Stimulated activated memory B cell treated with anti-CD40 and anti-IgM and Interleukin-4, amounts not matched to agents 10 μg/mL and 1 μg/mL and 100 μg/mL, for 72 hours (primary cell): ENCODE results near the gene ANKRD44.

Source experiments
- ATAC-seq: fragments of 150-1000 bp; cut with Tn5 transposase; 2 replicates; pipeline ENCODE4 v1.10.0; 2021
- H3K27ac Mint-ChIP-seq: one replicate; pipeline ENCODE4 v1.8.0; 2022; ENCODE audit warnings: mild to moderate bottlenecking, mixed read lengths
- H3K27me3 Mint-ChIP-seq: one replicate; pipeline ENCODE4 v1.8.0; 2022; ENCODE audit warnings: mixed read lengths
- H3K36me3 Mint-ChIP-seq: one replicate; pipeline ENCODE4 v1.8.0; 2022; ENCODE audit warnings: mixed read lengths
- H3K4me1 Mint-ChIP-seq: one replicate; pipeline ENCODE4 v1.8.0; 2022; ENCODE audit warnings: mixed read lengths
- H3K4me3 Mint-ChIP-seq: one replicate; pipeline ENCODE4 v1.8.0; 2022; ENCODE audit warnings: mild to moderate bottlenecking, moderate library complexity, mixed read lengths
- H3K9me3 Mint-ChIP-seq: one replicate; pipeline ENCODE4 v1.8.0; 2022; ENCODE audit warnings: mixed read lengths

The ANKRD44 gene

GRCh38 chr2:197121756-197122385 lies 188.7 kb downstream of the ANKRD44 start:
- peaks cover 62% of the 10 kb centered on the region for H3K36me3 Mint-ChIP-seq
- H3K27ac Mint-ChIP-seq: peak overlapping the region; percentile 31
- no peak for ATAC-seq
- H3K9me3 Mint-ChIP-seq: no peaks in the 10 kb centered on the region
- peaks cover 25% of the 10 kb centered on the region for H3K4me1 Mint-ChIP-seq
- no peak overlapping the region for H3K4me3 Mint-ChIP-seq
- H3K27me3 Mint-ChIP-seq: no peaks in the 10 kb centered on the region

GRCh38 chr2:197121255-197121654 lies 189.3 kb downstream of the ANKRD44 start:
- H3K36me3 Mint-ChIP-seq: peaks cover 62% of the 10 kb centered on the region
- H3K4me1 Mint-ChIP-seq: peaks cover 26% of the 10 kb centered on the region
- no peak overlapping the region for H3K4me3 Mint-ChIP-seq
- H3K27me3 Mint-ChIP-seq: no peaks in the 10 kb centered on the region
- no peaks in the 10 kb centered on the region for H3K9me3 Mint-ChIP-seq
- peak overlapping the region; percentile 31 for H3K27ac Mint-ChIP-seq
- ATAC-seq: no peak

DNA sequence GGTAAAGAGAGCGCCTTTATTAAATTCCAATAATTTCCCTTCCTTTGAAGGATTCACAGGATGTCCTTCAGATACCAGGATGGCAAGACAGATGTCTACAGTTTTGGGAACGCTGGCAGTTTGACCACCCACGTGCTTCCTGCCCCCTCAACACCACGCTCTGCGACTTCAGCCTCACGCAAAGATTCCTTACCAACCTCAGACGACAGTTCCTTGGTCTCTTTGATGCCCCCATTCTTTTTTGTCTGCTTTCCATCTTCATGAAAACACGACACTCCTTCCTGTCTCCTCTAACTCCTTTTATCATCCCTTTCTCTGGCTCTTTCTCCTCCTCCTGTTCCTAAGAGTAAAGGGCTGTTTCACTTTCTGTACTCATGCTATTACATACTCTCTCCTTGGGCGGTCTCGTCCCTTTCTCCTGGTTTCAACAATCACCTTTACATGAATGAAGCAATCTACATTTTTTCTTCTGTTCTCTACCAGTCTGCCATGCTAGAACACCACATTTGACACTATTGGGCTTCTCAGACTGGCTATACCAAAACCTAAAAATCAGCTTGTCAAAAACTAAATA lies 194.2 kb downstream of the ANKRD44 start:
- H3K4me3 Mint-ChIP-seq: no peak overlapping the region

DNA sequence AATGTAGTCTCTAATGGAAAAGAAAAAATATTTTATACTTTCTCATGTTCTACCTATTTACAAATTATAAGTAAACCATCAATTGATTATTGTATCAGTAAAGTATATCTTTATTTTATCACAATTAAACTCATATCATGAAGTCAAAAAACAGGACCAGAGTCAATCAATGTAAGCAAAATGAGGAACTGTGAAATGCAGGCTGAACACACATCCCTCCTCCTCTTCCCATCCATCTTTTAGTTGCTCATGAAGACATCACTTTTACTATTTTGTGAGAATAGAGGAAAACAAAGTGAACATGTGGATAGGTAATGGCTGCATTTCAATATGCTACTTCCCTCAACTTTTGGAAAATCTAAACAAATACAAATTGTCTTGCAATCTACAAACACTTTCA lies 195.3 kb downstream of the ANKRD44 start:
- H3K36me3 Mint-ChIP-seq: peaks cover 44% of the 10 kb centered on the region
- H3K27me3 Mint-ChIP-seq: no peaks in the 10 kb centered on the region
- H3K9me3 Mint-ChIP-seq: no peaks in the 10 kb centered on the region
- ATAC-seq: no peak
- peak overlapping the region; percentile 51 for H3K27ac Mint-ChIP-seq
- H3K4me3 Mint-ChIP-seq: no peak overlapping the region
- H3K4me1 Mint-ChIP-seq: peaks cover 42% of the 10 kb centered on the region

More for the DNA sequence above, 194.2 kb downstream of the ANKRD44 start:
- Mint-ChIP-seq H3K9me3 (no peaks in the 10 kb centered on the region), H3K27me3 (no peaks in the 10 kb centered on the region), H3K36me3 (peaks cover 47% of the 10 kb centered on the region), H3K4me1 (peaks cover 48% of the 10 kb centered on the region), H3K27ac (peak overlapping the region; percentile 32)
- ATAC-seq: no peak

GRCh38 chr2:197113275-197113711 lies 197.3 kb downstream of the ANKRD44 start:
- ATAC-seq: peak; percentile 82
- Mint-ChIP-seq H3K36me3 (peaks cover 32% of the 10 kb centered on the region), H3K9me3 (no peaks in the 10 kb centered on the region), H3K27ac (peak overlapping the region; percentile 71), H3K27me3 (no peaks in the 10 kb centered on the region), H3K4me1 (peaks cover 35% of the 10 kb centered on the region), H3K4me3 (no peak overlapping the region)

DNA sequence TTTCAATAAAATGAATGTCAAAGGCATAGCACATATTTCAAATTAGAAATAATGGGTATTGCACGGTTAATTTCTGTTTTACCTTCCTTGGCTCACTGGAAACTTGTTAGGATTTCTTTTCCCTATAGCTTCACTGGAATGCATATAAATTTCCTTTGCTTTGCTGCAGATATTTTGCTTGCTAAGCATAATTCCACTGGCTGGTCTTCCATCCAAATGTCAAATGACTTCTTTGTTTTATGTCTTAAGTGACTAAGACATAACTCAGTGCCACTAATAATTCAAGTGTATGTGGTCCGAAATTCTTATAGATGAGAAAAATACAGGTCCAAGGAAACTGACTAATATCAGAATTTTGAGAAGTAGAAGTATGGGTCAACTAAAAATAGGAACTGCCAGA lies 201.3 kb downstream of the ANKRD44 start:
- H3K36me3 Mint-ChIP-seq: peaks cover 18% of the 10 kb centered on the region
- no peak for ATAC-seq

GRCh38 chr2:197108758-197109157 lies 201.8 kb downstream of the ANKRD44 start:
- ATAC-seq: no peak
- Mint-ChIP-seq H3K4me1 (peaks cover 10% of the 10 kb centered on the region), H3K9me3 (no peaks in the 10 kb centered on the region), H3K36me3 (peaks cover 18% of the 10 kb centered on the region), H3K27ac (no peak overlapping the region), H3K4me3 (no peak overlapping the region), H3K27me3 (no peaks in the 10 kb centered on the region)

More for the DNA sequence above, 201.3 kb downstream of the ANKRD44 start:
- no peak overlapping the region for H3K4me3 Mint-ChIP-seq
- H3K9me3 Mint-ChIP-seq: no peaks in the 10 kb centered on the region
- no peaks in the 10 kb centered on the region for H3K27me3 Mint-ChIP-seq
- H3K27ac Mint-ChIP-seq: no peak overlapping the region
- peaks cover 13% of the 10 kb centered on the region for H3K4me1 Mint-ChIP-seq

GRCh38 chr2:197107291-197108269 lies 203.0 kb downstream of the ANKRD44 start:
- Mint-ChIP-seq H3K27ac (peak overlapping the region; percentile 46), H3K4me1 (no peaks in the 10 kb centered on the region), H3K4me3 (no peak overlapping the region), H3K36me3 (peaks cover 18% of the 10 kb centered on the region), H3K9me3 (no peaks in the 10 kb centered on the region), H3K27me3 (no peaks in the 10 kb centered on the region)
- ATAC-seq: no peak

- no peak for ATAC-seq
- Mint-ChIP-seq H3K36me3 (peaks cover 38% of the 10 kb centered on the region), H3K27me3 (no peaks in the 10 kb centered on the region), H3K9me3 (no peaks in the 10 kb centered on the region), H3K4me3 (no peak overlapping the region), H3K27ac (no peak overlapping the region), H3K4me1 (no peaks in the 10 kb centered on the region)
Observed at GRCh38 chr2:197103363-197103762, 207.2 kb downstream of the ANKRD44 start.

- Mint-ChIP-seq H3K36me3 (peaks cover 45% of the 10 kb centered on the region), H3K9me3 (no peaks in the 10 kb centered on the region)
Observed at GRCh38 chr2:197102231-197102630, 208.3 kb downstream of the ANKRD44 start.

GRCh38 chr2:197101519-197101918 lies 209.1 kb downstream of the ANKRD44 start:
- Mint-ChIP-seq H3K36me3 (peaks cover 48% of the 10 kb centered on the region), H3K9me3 (no peaks in the 10 kb centered on the region), H3K27me3 (no peaks in the 10 kb centered on the region), H3K27ac (peak overlapping the region; percentile 32), H3K4me3 (no peak overlapping the region), H3K4me1 (no peaks in the 10 kb centered on the region)
- ATAC-seq: no peak

More at GRCh38 chr2:197102231-197102630, 208.3 kb downstream of the ANKRD44 start:
- Mint-ChIP-seq H3K27ac (peak overlapping the region; percentile 32), H3K4me1 (no peaks in the 10 kb centered on the region), H3K4me3 (no peak overlapping the region), H3K27me3 (no peaks in the 10 kb centered on the region)
- no peak for ATAC-seq

DNA sequence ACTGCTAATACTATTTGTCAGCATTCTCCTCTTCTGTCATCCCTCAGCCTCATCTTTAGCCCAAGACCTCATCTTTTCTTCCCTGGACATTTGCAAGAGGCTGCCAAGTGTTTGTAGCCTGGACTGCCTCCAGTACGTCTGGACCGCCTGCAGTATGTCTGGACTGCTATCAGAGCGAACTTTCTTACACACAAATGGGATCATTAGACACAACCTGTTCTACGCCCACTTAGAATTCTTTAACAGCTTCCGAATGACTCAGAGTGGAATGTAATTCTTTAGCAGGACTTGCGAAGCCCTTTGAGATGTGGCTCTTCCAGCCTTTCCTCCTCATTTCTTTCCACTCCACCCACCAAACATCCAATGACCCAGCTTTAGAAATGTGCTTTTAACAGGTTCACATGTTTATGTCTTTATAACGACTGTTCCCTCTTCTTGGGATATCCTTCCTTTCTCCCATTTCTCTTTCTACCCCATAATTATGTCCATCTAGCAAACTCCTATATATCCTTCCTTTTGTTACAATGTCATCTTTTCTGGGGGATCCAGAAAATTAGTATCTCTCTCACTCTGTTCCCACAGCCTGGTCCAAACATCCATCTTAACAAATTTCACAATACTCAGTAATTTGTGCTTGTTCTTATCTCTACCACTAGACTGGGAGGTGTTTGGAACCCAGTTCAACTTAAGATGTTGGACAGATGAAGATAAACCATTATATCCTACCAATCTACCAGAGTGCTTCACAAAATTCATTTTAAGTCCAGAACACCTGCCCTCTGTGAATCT lies 212.8 kb downstream of the ANKRD44 start:
- H3K4me3 Mint-ChIP-seq: no peak overlapping the region
- H3K9me3 Mint-ChIP-seq: no peaks in the 10 kb centered on the region
- H3K36me3 Mint-ChIP-seq: peaks cover 56% of the 10 kb centered on the region
- H3K4me1 Mint-ChIP-seq: peaks cover 5% of the 10 kb centered on the region
- no peaks in the 10 kb centered on the region for H3K27me3 Mint-ChIP-seq
- H3K27ac Mint-ChIP-seq: peak overlapping the region; percentile 1
- ATAC-seq: no peak

GRCh38 chr2:197096649-197097048 lies 213.9 kb downstream of the ANKRD44 start:
- Mint-ChIP-seq H3K4me3 (no peak overlapping the region), H3K27ac (no peak overlapping the region), H3K9me3 (no peaks in the 10 kb centered on the region), H3K4me1 (peaks cover 5% of the 10 kb centered on the region), H3K36me3 (peaks cover 59% of the 10 kb centered on the region), H3K27me3 (no peaks in the 10 kb centered on the region)
- ATAC-seq: no peak

DNA sequence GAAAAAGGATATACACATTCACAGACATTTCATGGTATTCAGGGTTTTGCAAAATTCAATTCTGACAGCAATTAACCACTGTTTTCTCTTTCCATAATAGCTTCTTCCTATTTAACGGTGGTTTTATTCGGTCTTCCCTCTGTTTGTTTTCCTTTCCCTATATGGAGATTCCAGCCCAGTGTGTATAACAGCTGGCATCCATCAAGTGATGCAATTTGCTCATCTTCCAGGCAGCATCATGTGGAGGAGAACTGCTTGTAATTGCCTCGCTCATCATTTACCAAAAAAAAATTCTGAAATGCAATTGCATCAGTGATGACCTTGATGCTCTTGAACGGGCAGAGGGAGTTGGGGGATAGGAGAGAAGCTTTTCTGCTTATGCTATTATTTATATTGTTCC lies 218.1 kb downstream of the ANKRD44 start:
- Mint-ChIP-seq H3K36me3 (peaks cover 56% of the 10 kb centered on the region), H3K27me3 (no peaks in the 10 kb centered on the region), H3K4me3 (no peak overlapping the region), H3K27ac (peak overlapping the region; percentile 0), H3K4me1 (peaks cover 21% of the 10 kb centered on the region), H3K9me3 (no peaks in the 10 kb centered on the region)
- ATAC-seq: no peak
